GM12873 (cell line): Measurements from ENCODE around the gene OSCAR.

ENCODE experiments used
- CTCF ChIP-seq: IDR thresholded peaks from 2 replicates; pipeline ENCODE4 v1.5.1; 2012; ENCODE audit warnings: low read depth, mild to moderate bottlenecking, moderate library complexity, low read length, control low read depth; ENCODE audit not compliant: insufficient read depth; ENCODE audit errors: missing control alignments

OSCAR gene

GRCh38 chr19:54129617-54129996, 29.0 kb upstream of the OSCAR start:
- TF ChIP-seq CTCF = no peak

GRCh38 chr19:54128796-54129616, 28.4 kb upstream of the OSCAR start:
- TF ChIP-seq CTCF = no peak

GRCh38 chr19:54128441-54128725, 27.8 kb upstream of the OSCAR start:
- TF ChIP-seq CTCF = no peak

GRCh38 chr19:54127688-54128440, 27.3 kb upstream of the OSCAR start:
- no peak for TF ChIP-seq CTCF

- no peak for TF ChIP-seq CTCF
These were observed 25.1 kb upstream of the OSCAR start for GRCh38 chr19:54125713-54126112.

GRCh38 chr19:54124393-54124792, 23.8 kb upstream of the OSCAR start:
- no peak for TF ChIP-seq CTCF

- TF ChIP-seq CTCF = no peak
These were observed 23.1 kb upstream of the OSCAR start for GRCh38 chr19:54123682-54124081.
